DMS53 treated with DMSO at 0.1 percent for 48 hours (cell line): ENCODE measurements around the gene UVRAG.
"Not testable (repeated sequence)": the region's sequence is repeated elsewhere in the genome, so short reads cannot be mapped to it uniquely, and the experiment has no call there.

Experiments used
- DNase-seq: peaks from one replicate; lab custom pipeline; 2025; ENCODE audit not compliant: unreplicated experiment; lab: John Stamatoyannopoulos, UW

The UVRAG gene

GRCh38 chr11:75873417-75874221, 58.6 kb downstream of the UVRAG start:
- DNase-seq = no peak

- DNase-seq = no peak
Measured at GRCh38 chr11:75874684-75875341, 59.8 kb downstream of the UVRAG start.

GRCh38 chr11:75877327-75877726, 62.3 kb downstream of the UVRAG start:
- DNase-seq = not testable (repeated sequence)

GRCh38 chr11:75877931-75878330, 62.9 kb downstream of the UVRAG start:
- DNase-seq = not testable (repeated sequence)

DNA sequence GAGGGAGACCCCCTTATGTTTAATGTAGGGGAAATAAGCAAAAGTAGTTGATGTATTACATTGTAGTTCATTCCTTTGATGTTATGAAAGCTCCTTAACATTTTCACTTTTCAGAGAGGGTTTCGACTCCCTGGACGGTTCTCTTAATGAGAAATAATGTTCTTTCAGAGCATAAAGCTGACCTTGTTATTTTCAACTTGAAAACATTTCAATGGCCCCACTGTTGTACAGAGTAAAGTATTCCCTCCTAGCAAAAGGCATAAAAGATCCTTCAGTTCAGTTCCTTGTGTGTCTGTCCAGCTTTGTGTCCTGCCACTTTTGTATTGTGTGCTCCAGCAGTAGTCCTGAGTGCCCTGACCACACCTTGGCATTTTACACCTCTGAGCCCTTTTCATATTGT, 63.9 kb downstream of the UVRAG start:
- DNase-seq = no peak

- DNase-seq = no peak
Measured at GRCh38 chr11:75879737-75880136, 64.7 kb downstream of the UVRAG start.

- not testable (repeated sequence) for DNase-seq
Measured at GRCh38 chr11:75880343-75880742, 65.3 kb downstream of the UVRAG start.

- DNase-seq = no peak
Measured at GRCh38 chr11:75884321-75884720, 69.3 kb downstream of the UVRAG start.

DNA sequence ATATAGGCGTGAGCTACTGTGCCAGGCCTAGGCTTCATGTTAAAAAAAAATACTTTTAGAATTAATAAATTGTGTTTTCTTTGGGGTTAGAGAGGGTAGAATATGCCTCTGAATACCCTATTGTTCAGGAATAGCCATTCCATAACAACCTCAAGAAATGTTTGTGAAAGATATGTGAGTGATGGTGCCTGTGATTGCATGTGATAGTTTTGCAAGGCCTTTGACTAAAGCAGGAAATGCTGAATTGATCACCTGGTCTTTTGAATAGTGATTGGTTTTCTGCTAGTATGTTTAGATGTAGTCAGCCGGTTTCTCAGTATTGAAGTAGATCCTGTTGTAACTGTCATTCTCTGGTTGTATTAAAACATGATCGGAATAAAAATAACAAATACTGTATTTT, 73.4 kb downstream of the UVRAG start:
- DNase-seq = no peak

DNA sequence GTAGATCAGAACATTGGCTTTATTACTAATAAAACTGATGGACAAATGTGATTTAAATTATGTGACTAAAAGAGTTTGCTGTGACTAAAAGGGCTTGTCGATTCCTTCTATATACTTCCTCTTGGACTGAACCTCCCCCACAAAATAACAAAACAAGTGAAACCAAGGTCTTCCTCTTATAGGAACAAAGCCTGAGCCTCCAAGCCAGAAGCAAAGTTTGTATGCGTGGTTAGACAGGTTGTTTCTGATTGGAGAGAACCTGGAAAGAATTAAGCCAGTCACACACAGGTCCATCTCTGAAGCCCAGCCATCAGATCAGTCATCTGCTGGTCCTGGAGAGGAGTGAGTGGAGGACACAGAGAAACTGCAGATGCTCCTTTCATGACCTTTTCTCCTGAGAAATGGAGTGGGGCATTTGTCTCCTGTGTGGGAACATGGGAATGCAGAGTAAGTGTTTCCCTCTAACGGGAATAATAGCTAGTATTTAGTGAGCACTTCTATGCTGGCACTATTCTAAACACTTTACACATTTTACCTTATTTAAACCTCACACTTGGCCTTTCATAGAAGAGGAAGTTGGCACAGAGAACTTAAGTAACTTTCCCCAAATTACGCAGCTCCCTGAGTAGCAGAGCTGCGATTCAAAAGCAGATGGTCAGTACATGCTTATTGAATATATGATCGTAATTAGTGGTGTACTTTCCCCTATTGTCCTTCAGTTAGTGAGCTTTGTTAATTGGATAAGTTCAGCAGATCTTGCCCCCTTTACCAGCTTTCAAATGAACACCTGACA, 77.1 kb downstream of the UVRAG start:
- DNase-seq = no peak

GRCh38 chr11:75893251-75893650, 78.2 kb downstream of the UVRAG start:
- DNase-seq = no peak

DNA sequence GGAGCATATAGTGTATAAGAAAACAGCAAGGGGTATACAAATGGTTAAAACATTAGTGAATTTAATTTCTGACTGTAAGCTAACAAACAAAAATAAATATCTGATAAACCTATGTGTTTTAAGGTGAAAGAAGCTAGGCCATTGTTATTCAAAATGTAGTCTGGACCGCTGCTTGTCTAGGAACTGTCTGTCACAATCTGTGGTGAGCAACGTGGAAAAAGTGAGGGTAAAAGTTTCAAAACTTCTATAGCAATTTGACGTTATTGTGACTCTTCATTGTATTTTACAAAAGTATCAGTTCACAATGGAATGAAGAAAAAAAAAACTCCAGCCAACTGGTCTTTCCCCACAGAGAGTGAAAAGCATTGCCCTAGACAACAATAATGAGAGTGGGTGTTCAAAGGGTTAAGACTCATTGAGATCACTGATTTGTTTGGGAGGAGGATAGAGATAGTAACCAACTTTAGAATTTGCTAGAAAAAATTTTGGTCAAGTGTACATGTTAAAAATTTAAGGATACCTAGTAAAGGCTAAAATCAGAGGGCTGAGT, 79.1 kb downstream of the UVRAG start:
- no peak for DNase-seq

DNA sequence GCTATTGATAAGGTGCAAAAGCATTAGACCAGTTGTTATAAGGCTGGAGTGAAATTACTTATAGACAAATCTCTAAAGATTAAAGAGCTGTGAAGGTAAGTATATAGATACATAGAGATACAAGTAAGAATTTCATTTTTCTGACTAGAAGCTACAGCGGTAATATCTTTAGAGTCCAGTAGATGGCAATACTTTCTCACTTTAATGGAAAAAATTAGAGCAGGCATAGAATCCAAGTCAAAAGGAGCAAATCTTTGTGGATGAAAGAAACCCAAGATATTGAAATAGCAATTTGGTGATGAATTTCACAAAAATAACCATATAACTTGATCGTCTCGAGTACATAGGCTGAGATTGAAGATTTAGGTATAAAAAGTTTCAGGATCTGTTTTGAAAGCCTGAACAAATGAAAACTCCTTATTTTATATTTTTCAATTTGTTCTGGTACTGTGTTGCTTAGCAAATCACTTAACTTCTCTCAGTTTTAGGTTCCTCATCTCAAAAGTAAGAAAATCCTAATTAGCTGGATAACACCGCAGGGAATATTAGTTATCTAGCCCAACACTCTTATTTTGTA, 81.9 kb downstream of the UVRAG start:
- DNase-seq = peak; percentile 91

GRCh38 chr11:75898871-75899270, 83.9 kb downstream of the UVRAG start:
- no peak for DNase-seq

GRCh38 chr11:75899806-75900205, 84.8 kb downstream of the UVRAG start:
- no peak for DNase-seq

- no peak for DNase-seq
Measured at GRCh38 chr11:75900848-75901247, 85.8 kb downstream of the UVRAG start.

DNA sequence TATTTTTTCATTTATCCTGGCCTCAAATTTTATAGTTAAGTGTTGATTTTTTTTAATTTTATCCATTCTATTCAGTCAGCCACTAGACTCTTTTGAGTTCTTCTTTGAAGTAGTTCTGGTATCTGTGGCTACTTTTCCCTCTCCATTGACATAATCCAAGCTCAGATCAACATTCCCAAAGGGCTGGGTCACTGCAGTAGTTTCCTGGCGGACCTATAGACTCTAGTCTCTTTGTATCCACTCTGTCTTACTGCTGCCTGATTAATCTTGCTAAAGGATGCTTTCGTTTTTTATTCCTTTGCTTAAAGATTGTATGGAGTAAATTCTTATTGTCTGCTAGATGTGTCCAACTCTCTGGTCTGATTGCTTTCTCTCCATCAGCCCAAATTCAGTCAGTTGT, 87.6 kb downstream of the UVRAG start:
- DNase-seq = no peak

DNA sequence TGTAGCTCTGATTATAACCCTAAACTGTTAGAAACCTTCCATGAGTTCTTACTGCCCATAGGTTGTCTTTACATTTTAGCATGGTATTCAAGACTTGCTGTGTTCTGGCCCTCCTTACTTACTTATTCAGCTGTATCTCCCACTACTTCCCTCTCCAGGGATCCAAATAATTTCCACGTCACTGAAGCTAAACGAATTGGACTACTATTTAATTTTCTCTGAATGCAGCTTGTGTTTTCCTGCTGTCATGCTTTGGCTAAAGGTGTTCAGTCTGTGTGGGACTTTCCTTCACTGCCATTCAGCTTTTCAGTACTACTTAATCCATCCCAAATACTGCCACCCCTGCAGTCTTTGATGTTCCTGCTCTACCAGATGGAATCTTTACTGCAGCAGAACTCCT, 88.3 kb downstream of the UVRAG start:
- no peak for DNase-seq

- DNase-seq = no peak
Measured at GRCh38 chr11:75905434-75905833, 90.4 kb downstream of the UVRAG start.

DNA sequence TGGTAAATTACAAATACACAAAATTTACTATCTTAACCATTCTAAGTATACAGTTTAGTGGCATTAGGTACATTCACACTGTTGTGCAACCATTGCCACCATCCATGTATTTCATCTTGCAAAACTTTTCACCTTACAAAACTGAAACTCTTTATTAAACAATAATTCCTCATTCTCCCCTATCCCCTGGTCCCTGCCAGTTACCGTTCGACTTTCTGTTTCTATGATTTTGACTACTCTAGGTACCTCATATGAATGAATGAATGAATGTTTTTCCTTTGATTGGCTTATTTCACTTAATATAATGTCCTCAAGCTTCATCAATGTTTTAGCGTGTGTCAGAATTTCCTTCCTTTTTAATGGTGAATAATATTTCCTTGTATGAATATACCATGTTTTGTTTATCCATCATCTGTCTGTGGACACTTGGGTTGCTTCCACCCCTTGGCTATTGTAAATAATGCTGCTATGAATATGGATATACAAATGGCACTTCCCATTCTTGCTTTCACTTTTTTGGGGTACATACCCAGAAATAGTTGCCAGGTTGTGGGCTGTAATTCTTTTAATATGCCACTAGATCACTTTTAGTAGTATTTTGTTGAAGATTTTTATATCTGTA, 93.0 kb downstream of the UVRAG start:
- no peak for DNase-seq
